Neural cell (in vitro differentiated cells): ENCODE data around the gene DCANP1. TPM values are rescaled to one million over a fixed set of nuclear protein-coding genes. Genes with fewer than 3 reads are reported as not detected.

Experiments
- H2AFZ ChIP-seq: fragments of 200-600, 300-800 bp; sonication (generic), shearing (Covaris generic); 2 replicates; pipeline ENCODE4 v1.6.0; 2014; ENCODE audit warnings: low read depth, mild to moderate bottlenecking, antibody characterized with exemption, low read length, moderate library complexity
- H3F3A ChIP-seq: fragments of 200-600 bp; shearing (Covaris generic); 2 replicates; pipeline ENCODE4 v1.6.1; 2016; ENCODE audit warnings: mild to moderate bottlenecking, moderate library complexity, mixed read lengths, antibody characterized with exemption, low read length; ENCODE audit not compliant: insufficient read depth, poor library complexity, severe bottlenecking
- H3K27ac ChIP-seq: fragments of 200-600, 300-800 bp; sonication (generic), shearing (Covaris generic); 2 replicates; pipeline ENCODE4 v1.5.1; 2014; ENCODE audit warnings: mild to moderate bottlenecking, low read length, moderate library complexity
- H3K27me3 ChIP-seq: fragments of 300-800, 200-600 bp; sonication (generic), shearing (Covaris generic); 2 replicates; pipeline ENCODE4 v1.6.0; 2014; ENCODE audit warnings: mild to moderate bottlenecking, low read depth, low read length, moderate library complexity; ENCODE audit not compliant: insufficient read depth
- H3K36me3 ChIP-seq: fragments of 300-800, 200-600 bp; sonication (generic), shearing (Covaris generic); 2 replicates; pipeline ENCODE4 v1.5.1; 2014; ENCODE audit warnings: mild to moderate bottlenecking, antibody characterized with exemption, low read length, moderate library complexity; ENCODE audit not compliant: insufficient read depth
- H3K4me2 ChIP-seq: fragments of 300-800, 200-600 bp; sonication (generic), shearing (Covaris generic); 2 replicates; pipeline ENCODE4 v1.6.0; 2014; ENCODE audit warnings: mild to moderate bottlenecking, low read length
- H3K4me3 ChIP-seq: fragments of 300-800, 200-600 bp; sonication (generic), shearing (Covaris generic); 2 replicates; pipeline ENCODE4 v1.5.1; 2014; ENCODE audit warnings: mild to moderate bottlenecking, low read length, moderate library complexity
- H3K79me2 ChIP-seq: fragments of 200-600 bp; shearing (Covaris generic); replicated peaks from 2 replicates; pipeline ENCODE4 v1.6.0; 2014; ENCODE audit warnings: mild to moderate bottlenecking, low read length, moderate library complexity; ENCODE audit not compliant: insufficient read depth
- H3K9ac ChIP-seq: fragments of 300-800, 200-600 bp; sonication (generic), shearing (Covaris generic); 2 replicates; pipeline ENCODE4 v1.6.1; 2016; ENCODE audit warnings: mild to moderate bottlenecking, low read length, mixed read lengths
- H3K9me2 ChIP-seq: fragments of 200-600 bp; shearing (Covaris generic); 2 replicates; pipeline ENCODE4 v1.6.1; 2016; ENCODE audit warnings: mild to moderate bottlenecking, low read length, mixed read lengths; ENCODE audit not compliant: insufficient read depth
- H3K9me3 ChIP-seq: fragments of 200-600, 300-800 bp; sonication (generic), shearing (Covaris generic); 2 replicates; pipeline ENCODE4 v1.6.1; 2016; ENCODE audit warnings: mild to moderate bottlenecking, mixed run types, low read length, moderate library complexity, mixed read lengths
- H4K20me1 ChIP-seq: fragments of 200-600 bp; shearing (Covaris generic); 2 replicates; pipeline ENCODE4 v1.6.1; 2016; ENCODE audit warnings: mild to moderate bottlenecking, mixed run types; ENCODE audit not compliant: insufficient read depth
- EP300 ChIP-seq: fragments of 450-650 bp; conservative IDR thresholded peaks from 2 replicates; pipeline ENCODE4 v1.6.1; 2014; ENCODE audit warnings: antibody characterized with exemption, mild to moderate bottlenecking, moderate library complexity; ENCODE audit not compliant: poor library complexity, severe bottlenecking
- EZH2 ChIP-seq: fragments of 200-600, 300-800 bp; shearing (Covaris generic), sonication (generic); IDR thresholded peaks from 2 replicates; pipeline ENCODE4 v1.6.1; 2014; ENCODE audit warnings: antibody characterized with exemption, low read length, borderline replicate concordance, mild to moderate bottlenecking; ENCODE audit not compliant: insufficient read depth, poor library complexity, severe bottlenecking
- MXI1 ChIP-seq: fragments of 450-650 bp; conservative IDR thresholded peaks from 2 replicates; pipeline ENCODE4 v1.6.1; 2014; ENCODE audit warnings: antibody characterized with exemption, mild to moderate bottlenecking; ENCODE audit not compliant: poor library complexity, severe bottlenecking
- POLR2AphosphoS5 ChIP-seq: IDR thresholded peaks from 2 replicates; pipeline ENCODE4 v1.6.1; 2012
- RAD21 ChIP-seq: fragments of 450-650 bp; conservative IDR thresholded peaks from 2 replicates; pipeline ENCODE4 v1.6.1; 2014; ENCODE audit warnings: antibody characterized with exemption, mild to moderate bottlenecking, moderate library complexity
- SMC3 ChIP-seq: fragments of 450-650 bp; conservative IDR thresholded peaks from 2 replicates; pipeline ENCODE4 v1.6.1; 2014; ENCODE audit warnings: antibody characterized with exemption, mild to moderate bottlenecking, moderate library complexity; ENCODE audit not compliant: poor library complexity
- TAF1 ChIP-seq: IDR thresholded peaks from 2 replicates; pipeline ENCODE4 v1.6.1; 2012; ENCODE audit warnings: low read depth
- polyA plus RNA-seq: library from polyadenylated mRNA; depleted of rRNA; stranded (reverse); fragments of >200 nt; gene quantifications from 2 replicates; pipeline ENCODE4 v1.2.3, GENCODE V29; 2014
- TF ChIP-seq, protein P1 (sequence below): fragments of 450-650 bp; IDR thresholded peaks from 2 replicates; pipeline ENCODE4 v1.5.1; 2014; ENCODE audit warnings: antibody characterized with exemption, mild to moderate bottlenecking, moderate library complexity; ENCODE audit not compliant: poor library complexity, severe bottlenecking
- TF ChIP-seq, protein P2 (sequence below): IDR thresholded peaks from 2 replicates; pipeline ENCODE4 v1.6.1; 2012; ENCODE audit warnings: borderline replicate concordance

DCANP1 gene
- polyA plus RNA-seq, 1 donor from 2014 or later: not detected

DNA sequence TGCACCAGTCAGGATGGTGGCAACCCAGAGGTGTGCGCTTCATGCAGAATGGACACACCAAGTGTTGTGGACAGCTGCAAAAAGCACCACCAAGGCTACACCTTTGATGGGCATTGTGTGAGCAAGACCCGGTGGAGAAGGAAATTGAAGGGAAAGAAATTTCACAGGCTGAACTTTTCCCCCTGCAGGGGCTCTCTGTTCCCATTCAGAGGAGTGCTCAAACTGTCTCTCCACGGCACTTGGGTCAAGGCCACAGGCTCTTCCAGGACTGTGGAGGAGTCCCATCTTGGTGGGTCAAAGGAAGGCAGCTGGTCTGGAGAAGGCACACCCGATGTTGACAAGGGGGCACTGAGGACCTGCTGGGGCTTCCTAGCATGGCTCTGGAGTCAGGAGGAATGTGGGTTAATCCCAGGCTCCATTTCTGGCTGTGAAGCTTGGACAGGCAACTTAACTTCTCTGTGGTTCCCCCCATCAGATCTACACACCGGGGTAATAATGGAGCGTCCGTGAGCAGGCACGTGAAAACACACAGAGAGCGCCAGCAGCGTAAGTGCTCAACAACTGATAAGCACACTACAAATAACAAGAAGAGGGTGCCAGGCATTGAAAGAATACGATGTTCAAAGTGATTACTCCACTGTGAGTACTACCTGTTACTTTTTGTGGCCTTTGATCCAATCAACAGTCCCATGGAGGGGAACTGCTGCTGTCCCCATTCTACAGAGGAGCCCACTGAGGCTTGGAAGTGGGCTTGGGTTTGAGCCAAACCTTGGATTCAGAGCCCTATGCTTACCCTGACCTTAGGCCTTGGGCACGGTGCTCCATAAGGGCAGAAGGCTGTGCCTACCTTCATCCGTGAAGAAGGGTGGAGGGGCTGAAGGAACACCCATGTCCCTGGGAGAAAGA is 39.2 kb upstream of the DCANP1 start:
- H3K9ac ChIP-seq: no peak overlapping the region
- no peaks in the 10 kb centered on the region for H3F3A ChIP-seq
- peaks cover 44% of the 10 kb centered on the region for H3K27me3 ChIP-seq
- H3K9me2 ChIP-seq: no peaks in the 10 kb centered on the region
- no peak overlapping the region for H3K27ac ChIP-seq
- no peaks in the 10 kb centered on the region for H3K36me3 ChIP-seq
- H4K20me1 ChIP-seq: no peaks in the 10 kb centered on the region
- H3K4me3 ChIP-seq: no peak overlapping the region
- no peaks in the 10 kb centered on the region for H3K79me2 ChIP-seq
- TF ChIP-seq POLR2AphosphoS5: no peak
- TF ChIP-seq, protein P1, sequence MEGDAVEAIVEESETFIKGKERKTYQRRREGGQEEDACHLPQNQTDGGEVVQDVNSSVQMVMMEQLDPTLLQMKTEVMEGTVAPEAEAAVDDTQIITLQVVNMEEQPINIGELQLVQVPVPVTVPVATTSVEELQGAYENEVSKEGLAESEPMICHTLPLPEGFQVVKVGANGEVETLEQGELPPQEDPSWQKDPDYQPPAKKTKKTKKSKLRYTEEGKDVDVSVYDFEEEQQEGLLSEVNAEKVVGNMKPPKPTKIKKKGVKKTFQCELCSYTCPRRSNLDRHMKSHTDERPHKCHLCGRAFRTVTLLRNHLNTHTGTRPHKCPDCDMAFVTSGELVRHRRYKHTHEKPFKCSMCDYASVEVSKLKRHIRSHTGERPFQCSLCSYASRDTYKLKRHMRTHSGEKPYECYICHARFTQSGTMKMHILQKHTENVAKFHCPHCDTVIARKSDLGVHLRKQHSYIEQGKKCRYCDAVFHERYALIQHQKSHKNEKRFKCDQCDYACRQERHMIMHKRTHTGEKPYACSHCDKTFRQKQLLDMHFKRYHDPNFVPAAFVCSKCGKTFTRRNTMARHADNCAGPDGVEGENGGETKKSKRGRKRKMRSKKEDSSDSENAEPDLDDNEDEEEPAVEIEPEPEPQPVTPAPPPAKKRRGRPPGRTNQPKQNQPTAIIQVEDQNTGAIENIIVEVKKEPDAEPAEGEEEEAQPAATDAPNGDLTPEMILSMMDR: no peak
- no peak for TF ChIP-seq SMC3
- TF ChIP-seq EZH2: no peak
- TF ChIP-seq, protein P2, sequence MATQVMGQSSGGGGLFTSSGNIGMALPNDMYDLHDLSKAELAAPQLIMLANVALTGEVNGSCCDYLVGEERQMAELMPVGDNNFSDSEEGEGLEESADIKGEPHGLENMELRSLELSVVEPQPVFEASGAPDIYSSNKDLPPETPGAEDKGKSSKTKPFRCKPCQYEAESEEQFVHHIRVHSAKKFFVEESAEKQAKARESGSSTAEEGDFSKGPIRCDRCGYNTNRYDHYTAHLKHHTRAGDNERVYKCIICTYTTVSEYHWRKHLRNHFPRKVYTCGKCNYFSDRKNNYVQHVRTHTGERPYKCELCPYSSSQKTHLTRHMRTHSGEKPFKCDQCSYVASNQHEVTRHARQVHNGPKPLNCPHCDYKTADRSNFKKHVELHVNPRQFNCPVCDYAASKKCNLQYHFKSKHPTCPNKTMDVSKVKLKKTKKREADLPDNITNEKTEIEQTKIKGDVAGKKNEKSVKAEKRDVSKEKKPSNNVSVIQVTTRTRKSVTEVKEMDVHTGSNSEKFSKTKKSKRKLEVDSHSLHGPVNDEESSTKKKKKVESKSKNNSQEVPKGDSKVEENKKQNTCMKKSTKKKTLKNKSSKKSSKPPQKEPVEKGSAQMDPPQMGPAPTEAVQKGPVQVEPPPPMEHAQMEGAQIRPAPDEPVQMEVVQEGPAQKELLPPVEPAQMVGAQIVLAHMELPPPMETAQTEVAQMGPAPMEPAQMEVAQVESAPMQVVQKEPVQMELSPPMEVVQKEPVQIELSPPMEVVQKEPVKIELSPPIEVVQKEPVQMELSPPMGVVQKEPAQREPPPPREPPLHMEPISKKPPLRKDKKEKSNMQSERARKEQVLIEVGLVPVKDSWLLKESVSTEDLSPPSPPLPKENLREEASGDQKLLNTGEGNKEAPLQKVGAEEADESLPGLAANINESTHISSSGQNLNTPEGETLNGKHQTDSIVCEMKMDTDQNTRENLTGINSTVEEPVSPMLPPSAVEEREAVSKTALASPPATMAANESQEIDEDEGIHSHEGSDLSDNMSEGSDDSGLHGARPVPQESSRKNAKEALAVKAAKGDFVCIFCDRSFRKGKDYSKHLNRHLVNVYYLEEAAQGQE: no peak
- TF ChIP-seq RAD21: no peak
- TF ChIP-seq MXI1: no peak
- TF ChIP-seq EP300: no peak
- TF ChIP-seq TAF1: no peak
- no peaks in the 10 kb centered on the region for H3K9me3 ChIP-seq
- no peak overlapping the region for H2AFZ ChIP-seq
- no peak overlapping the region for H3K4me2 ChIP-seq

DNA sequence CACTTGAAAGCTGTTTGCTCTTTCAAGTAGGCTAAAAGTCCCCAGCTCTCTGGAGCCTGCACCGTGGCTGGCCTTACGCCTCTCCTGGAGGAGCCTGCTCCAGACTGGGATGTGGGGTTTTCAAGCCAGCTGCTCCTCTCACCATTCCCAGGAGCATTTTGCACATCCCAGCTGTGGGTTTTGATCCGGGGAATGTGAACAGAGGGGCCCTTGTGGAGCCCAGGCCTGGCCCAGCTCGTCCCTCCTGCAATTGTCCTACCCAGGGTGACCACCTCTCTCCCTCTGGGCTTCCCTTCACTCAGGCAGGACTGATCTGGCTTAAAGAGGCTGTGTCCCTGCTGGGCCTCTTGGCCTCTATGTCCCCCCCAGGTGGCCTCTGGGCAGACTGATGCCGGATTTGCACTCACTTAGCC is 37.5 kb upstream of the DCANP1 start:
- no peak overlapping the region for H3K4me2 ChIP-seq
- no peak overlapping the region for H3K27ac ChIP-seq
- no peaks in the 10 kb centered on the region for H3K79me2 ChIP-seq
- H3K4me3 ChIP-seq: no peak overlapping the region
- H3K9me3 ChIP-seq: no peaks in the 10 kb centered on the region
- no peak overlapping the region for H2AFZ ChIP-seq
- no peak overlapping the region for H3K9ac ChIP-seq
- peaks cover 29% of the 10 kb centered on the region for H3K27me3 ChIP-seq
- no peaks in the 10 kb centered on the region for H3K9me2 ChIP-seq
- H3F3A ChIP-seq: no peaks in the 10 kb centered on the region
- H4K20me1 ChIP-seq: no peaks in the 10 kb centered on the region
- H3K36me3 ChIP-seq: no peaks in the 10 kb centered on the region
- TF ChIP-seq SMC3 (no peak), POLR2AphosphoS5 (no peak), RAD21 (no peak), EP300 (no peak), EZH2 (no peak), TAF1 (no peak), MXI1 (no peak)
- TF ChIP-seq, protein P2: no peak
- TF ChIP-seq, protein P1: no peak
